Stimulated activated CD4-positive, alpha-beta T cell treated with anti-CD3 and anti-CD28 coated beads, Interleukin-12 subunit alpha, Interleukin-12 subunit beta, amount 100 ng/mL, for 24 hours (primary cell): ENCODE results near the gene EIF4G1.
A peak's percentile ranks its signal among the peaks of the same experiment; 100 is the strongest.

Experiments
- DNase-seq, 2 experiments: peaks; one replicate each; pipeline ENCODE4 v3.0.0-alpha.2; 2020; ENCODE audit warnings: low read depth in 2 of 2

The EIF4G1 gene

GRCh38 chr3:184350618-184351017 is 36.2 kb downstream of the EIF4G1 start:
- no peak for DNase-seq

- no peak for DNase-seq
Measured at GRCh38 chr3:184351511-184352148, 37.2 kb downstream of the EIF4G1 start.

GRCh38 chr3:184352149-184352785 is 37.9 kb downstream of the EIF4G1 start:
- DNase-seq: no peak

GRCh38 chr3:184352897-184353545 is 38.6 kb downstream of the EIF4G1 start:
- no peak for DNase-seq

- DNase-seq: no peak
Measured at GRCh38 chr3:184353546-184353941, 39.1 kb downstream of the EIF4G1 start.

- peak in 1 of 2 experiments; percentile 57 for DNase-seq
Measured at GRCh38 chr3:184354121-184354728, 39.8 kb downstream of the EIF4G1 start.

- DNase-seq: no peak
Measured at GRCh38 chr3:184354754-184355153, 40.3 kb downstream of the EIF4G1 start.

- DNase-seq: no peak
Measured at GRCh38 chr3:184355261-184356040, 41.0 kb downstream of the EIF4G1 start.

- DNase-seq: no peak
Measured at GRCh38 chr3:184357248-184358123, 43.1 kb downstream of the EIF4G1 start.

- no peak for DNase-seq
Measured at GRCh38 chr3:184358124-184358767, 43.8 kb downstream of the EIF4G1 start.

- no peak for DNase-seq
Measured at GRCh38 chr3:184358921-184359350, 44.5 kb downstream of the EIF4G1 start.

GRCh38 chr3:184359610-184360009 is 45.2 kb downstream of the EIF4G1 start:
- DNase-seq: no peak

GRCh38 chr3:184360070-184360928 is 45.9 kb downstream of the EIF4G1 start:
- no peak for DNase-seq

GRCh38 chr3:184360929-184361531 is 46.6 kb downstream of the EIF4G1 start:
- no peak for DNase-seq

- peak; percentile 20 to 39 for DNase-seq
Measured at GRCh38 chr3:184361532-184361931, 47.1 kb downstream of the EIF4G1 start, which contains the start of the genes CLCN2 and POLR2H. CLCN2 (minus strand) TSS chr3:184361605; CDS start chr3:184361479, 126 bp downstream. POLR2H (plus strand) TSS chr3:184361710; CDS start chr3:184363493, 1,783 bp downstream.

GRCh38 chr3:184361932-184362667 is 47.7 kb downstream of the EIF4G1 start:
- peak; percentile 23 to 48 for DNase-seq

- peak; percentile 94 to 95 for DNase-seq
Measured at GRCh38 chr3:184362668-184363546, 48.5 kb downstream of the EIF4G1 start.
